Medulla oblongata (tissue), 1 donor: ENCODE data around the gene OCIAD2.
"Not testable (repeated sequence)": the region's sequence is repeated elsewhere in the genome, so short reads cannot be mapped to it uniquely, and the experiment has no call there.

Experiments used
- DNase-seq: peaks from one replicate; pipeline ENCODE4 v3.0.0-alpha.2; 2015; ENCODE audit errors: extremely low spot score

OCIAD2 gene

DNA sequence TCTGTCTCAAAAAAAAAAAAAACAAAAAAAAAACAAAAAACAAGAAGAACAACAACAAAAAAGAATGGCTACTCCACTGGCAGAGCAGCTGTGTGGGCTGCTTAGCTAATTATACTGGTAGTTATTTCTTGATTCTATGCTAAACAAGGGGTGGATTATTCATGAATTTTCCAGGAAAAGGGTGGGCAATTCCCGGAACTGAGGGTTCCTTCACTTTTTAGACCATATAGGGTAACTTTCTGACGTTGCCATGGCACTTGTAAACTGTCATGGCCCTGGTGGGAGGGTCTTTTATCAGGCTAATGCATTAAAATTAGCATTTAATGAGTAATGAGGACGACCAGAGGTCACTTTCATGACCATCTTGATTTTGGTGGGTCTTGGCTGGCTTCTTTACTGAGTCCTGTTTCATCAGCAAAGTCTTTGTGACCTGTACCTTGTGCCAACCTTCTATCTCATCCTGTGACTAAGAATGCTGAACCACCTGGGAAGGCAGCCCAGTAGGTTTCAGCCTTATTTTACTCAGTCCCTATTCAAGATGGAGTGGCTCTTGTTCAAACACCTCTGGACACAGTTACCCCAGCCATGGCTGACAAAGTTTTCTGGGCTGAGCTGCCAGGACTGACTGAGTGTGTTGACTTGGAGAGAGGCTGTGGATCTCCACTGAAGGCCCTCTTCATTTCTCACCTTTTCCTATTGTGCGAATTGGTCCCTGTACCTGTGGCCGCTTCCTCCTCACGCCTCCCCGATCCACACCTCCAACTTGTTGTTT is 1.3 kb upstream of the OCIAD2 start:
- DNase-seq, result no peak

DNA sequence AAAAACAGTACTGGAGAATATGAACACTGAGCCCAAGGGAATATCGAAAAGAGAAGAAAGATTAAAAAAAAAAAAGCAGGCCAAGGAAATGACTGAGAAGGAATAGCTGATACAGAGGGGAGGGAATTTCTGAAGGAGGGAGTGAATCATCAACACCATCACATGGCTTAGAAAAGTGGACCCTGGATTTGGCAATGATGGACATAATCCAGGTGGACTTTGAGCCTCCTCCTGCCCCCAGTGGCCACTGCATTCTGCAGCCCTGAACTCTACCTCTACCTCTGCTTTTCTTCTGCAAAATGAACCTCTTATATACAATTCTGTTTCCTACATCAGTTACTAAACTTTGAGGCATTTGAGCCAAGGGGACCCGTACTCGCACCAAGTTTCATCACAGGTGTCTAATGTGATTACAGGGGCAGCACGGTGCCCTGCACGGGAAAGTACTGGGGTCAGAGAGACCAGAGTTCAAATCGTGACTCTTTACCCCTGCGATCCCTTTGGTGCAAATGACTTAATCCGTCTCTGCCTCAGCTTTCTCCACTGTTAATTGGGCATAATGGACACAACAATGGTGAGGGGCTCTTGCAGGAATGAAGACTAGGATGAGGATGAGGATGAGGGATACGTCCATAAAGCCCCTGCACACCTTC is 1.1 kb downstream of the OCIAD2 start:
- DNase-seq, result no peak

DNA sequence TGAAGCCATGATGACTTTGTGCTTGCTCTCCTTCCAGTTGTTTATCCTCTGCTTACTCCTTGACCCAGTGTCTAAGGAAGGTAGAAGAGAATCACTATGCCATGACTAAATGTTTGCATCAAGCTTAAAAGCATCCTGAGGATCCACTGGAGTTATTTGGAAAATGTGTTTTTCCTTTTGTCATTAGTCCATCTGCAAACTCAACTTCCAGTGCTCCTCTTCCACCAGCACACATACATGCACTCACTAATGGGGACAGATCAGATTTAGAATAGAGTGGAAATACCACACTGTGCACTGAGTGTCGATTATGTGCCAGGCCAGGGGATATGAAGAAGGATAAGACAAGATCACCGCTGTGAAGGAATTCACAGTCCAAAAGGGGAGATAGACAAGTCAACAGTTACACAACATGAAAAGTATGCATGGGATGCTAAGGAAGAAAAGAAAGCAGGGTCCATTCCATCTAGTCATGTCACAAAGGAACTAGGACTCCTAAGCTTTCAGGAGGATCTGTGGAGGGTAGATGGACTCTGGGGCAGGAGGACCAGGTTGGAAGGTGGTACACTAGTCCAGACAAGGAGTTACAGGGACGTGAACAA is 1.9 kb downstream of the OCIAD2 start:
- no peak for DNase-seq

DNA sequence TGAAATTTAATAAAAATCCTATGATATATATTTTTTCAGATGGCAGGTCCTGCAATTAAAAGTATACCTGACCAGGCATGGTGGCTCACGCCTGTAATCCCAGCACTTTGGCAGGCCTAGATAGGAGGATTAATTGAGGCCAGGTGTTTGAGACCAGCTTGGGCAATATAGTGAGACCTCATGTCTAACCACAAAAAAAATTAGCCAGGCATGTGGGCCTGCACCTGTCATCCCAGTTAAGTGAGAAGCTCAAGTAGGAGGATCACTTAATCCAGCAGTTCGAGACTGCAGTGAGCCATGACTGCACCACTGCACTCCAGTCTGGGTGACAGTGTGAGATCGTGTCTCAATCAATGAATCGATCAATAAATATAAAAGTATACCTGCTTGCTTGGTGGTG is 2.5 kb downstream of the OCIAD2 start:
- DNase-seq, result no peak

DNA sequence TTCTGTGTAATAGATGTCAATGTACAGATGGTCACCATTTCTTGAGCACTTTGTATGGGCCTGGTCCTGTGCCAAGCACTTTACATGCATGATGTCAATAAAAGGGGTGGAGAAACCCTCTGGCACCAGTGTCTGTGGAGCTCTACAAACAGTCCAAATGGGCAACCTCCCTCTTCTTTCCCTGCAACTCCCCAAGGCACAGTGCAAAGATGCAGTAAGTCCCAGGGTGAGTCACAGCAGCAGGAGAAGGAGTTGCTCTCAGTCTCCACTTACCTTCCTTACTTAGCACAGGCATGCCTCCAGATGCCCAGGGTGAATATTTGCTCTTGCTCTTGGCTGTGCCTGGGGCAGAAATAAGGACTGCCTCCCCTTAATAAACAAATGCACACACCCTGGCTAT is 4.3 kb downstream of the OCIAD2 start:
- no peak for DNase-seq

DNA sequence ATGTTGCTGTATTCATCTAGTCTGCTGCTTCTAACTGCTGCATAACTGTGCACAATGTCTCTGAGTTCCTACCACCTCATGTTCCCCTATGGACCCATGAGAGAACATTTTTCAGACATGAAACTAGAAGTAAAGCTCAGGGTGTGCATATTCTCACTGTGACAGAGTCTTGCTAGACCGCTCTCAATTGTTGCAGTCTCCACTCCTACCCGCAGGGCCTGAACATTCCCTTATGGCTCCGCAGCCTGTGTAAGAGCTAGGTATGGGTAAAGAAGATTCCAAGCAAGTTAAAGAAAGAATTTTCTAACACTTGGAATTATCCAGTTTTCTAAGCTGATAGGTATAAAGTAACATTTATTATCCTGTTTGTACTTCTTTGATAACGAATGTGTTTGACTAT is 5.4 kb downstream of the OCIAD2 start:
- DNase-seq, result no peak

DNA sequence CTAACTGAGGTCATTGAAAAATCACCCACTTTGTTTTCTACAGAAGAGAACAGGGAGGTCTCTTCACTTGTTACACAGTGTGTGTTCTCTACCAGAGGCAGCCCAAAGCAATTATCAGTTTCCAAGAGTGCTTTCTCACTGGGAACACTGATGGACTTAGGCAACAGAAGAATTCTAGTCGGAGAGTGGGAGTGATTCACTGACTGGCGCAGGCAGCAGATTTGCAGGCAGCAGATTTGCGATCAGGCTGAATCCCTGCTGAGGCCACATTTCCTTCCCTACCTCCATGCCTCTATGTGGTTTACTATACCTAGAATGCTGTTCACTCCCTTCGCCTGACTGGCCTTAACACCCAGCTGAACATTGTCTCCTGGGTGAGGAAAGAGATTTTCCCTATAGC is 6.6 kb downstream of the OCIAD2 start:
- peak; percentile 34 for DNase-seq

DNA sequence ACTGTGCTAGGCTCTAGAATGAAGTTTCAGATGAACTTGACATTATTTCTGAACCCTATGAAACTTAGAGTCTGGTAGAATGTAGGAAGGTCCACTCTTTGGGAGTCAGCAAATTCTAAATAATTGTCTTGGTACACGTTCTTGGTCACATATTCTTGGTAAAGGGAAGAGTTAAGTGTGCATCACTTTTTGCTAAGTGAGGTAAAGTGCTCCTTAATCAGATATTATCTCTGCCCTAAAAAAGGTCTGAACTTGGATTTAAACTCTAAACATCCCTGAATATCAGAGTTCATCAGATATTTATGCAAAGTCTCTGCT is 7.2 kb downstream of the OCIAD2 start:
- DNase-seq, result no peak

DNA sequence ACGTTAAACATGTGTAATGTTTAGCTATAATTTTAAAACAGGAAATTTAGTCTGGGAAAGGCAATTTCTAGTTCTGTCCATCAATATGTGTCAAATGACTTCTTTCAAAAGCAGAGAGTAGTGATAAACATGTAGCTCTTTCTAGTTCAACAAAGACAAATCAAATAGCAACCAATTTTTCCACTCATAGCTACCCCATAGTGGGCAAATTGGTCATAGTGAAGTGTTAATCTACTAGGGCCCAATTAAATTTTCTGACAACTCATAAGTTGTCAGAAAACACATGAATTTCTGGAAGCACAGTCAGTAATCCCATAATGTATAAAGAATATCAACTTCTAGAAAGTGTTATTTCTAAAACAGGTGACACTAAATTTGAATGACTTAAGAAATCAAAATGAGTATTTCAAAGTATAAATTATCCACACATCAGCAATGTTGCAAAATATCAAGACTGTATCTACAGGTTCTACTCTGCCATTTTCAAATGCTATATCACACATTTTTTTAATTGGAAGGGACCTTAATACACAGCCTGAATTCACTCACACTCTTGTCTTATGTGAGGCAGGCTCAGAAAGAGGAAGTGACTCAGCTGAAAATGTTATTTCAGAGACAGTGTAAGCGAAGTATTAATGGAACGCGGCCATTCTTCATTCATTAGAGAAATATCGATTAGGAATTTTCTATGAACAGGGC is 7.7 kb downstream of the OCIAD2 start:
- no peak for DNase-seq

DNA sequence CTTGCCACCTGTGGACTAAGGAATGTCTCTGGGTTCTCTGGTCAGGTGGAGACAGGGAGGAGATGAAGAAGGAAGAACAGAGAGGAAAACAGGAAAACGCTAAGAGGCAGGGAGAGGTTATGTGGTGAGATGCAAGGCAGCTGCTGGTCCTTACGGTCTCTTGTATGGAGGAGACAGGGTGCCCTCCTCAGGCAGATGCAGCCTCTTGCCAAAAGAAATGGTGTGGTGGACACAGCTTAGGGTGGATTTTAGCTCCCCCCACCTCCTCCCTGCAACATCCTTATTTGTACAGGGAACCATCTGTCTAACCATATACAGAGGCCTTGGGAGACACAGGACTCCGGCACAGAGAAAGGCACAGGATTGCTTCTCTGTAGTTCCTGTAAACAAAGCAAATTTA is 9.7 kb downstream of the OCIAD2 start:
- peak; percentile 44 for DNase-seq

DNA sequence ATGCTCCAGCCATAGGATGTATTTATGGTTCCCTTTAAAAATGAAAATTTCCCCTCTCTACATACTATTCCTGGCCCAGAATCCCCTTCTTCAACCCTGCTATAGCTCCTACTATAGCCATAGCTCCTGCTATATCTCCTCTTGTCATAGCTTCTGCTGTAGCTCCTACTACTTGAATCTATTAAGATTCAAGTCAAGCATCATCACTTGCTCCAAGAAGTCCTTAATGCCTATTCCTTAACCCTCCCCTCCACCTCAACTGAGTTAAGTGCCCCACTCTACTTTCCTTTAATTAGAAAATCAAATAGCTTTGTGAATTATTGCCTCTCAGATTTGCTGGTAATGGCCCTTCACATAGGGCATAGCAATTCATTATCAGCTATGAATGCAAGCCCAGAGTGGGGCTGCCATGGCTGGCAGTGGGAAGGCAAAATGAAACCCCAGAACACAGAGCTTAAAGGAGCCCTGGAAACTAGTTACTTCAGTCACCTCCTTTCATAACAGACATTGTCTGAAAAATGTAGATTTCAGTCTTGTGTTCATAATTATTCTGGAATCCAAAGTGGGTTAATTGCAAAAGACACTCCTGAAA is 15.4 kb downstream of the OCIAD2 start:
- DNase-seq, result no peak

DNA sequence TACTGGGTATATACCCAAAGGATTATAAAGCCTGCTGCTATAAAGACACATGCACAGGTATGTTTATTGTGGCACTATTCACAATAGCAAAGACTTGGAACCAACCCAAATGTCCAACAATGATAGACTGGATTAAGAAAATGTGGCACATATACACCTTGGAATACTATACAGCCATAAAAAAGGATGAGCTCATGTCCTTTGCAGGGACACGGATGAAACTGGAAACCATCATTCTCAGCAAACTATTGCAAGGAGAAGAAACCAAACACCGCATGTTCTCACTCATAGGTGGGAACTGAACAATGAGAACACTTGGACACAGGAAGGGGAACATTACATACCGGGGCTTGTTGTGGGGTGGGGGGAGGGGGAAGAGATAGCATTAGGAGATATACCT is 16.8 kb downstream of the OCIAD2 start:
- not testable (repeated sequence) for DNase-seq

DNA sequence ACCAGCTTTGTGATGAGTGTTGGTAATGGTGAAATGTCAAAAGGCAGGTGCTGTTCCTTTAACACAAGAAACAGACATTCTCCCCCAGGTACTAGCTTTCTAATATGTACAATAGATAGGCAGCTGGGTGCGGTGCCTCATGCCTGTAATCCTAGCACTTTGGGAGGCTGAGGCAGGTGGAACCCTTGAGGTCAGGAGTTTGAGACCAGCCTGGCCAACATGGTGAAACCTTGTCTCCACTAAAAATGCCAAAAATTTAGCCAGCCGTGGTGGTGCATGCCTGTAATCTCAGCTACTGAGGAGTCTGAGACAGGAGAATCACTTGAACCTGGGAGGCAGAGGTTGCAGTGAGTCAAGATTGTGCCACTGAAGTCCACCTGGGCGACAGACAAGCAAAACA is 24.9 kb downstream of the OCIAD2 start:
- DNase-seq, result not testable (repeated sequence)

DNA sequence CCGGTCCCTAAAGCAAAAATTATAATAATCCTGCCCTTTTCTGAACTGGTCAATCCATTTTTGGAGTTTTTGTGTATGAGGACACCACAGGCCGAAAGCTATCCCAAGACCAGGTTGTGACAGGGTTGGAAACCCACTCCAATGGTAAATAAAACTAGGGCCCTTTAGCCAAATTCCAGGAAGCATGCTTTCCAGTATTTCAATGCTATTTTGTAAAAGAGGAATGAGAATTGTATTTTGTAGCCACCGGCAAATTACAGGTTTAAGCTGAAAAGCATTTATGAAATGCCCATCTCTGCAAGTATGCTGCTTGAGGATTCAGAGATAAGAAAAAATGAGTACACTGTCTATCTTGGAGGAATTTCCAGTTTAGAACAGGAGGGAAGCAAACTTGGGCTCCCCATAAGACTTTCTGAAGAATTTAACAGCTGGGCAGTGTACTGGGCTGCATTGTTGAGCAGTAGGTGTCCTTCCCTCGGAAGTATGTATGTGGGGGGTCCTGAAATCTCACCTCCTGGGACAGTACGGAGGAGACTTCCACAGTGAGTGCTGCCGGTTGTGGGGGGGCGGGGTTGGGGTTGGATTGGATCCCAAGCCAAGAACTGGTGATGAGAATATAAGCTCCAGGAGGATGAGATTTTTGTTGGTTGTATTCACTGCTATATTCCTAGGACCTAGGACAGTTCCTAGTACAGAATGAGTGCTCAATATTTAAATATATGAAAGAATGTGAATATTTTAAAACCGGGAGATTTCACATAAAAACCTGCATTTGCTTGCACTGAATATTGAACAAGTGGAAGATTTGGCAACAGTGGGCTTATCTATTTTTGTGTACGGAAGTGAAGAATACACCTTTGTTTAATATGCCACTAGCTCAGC is 26.8 kb downstream of the OCIAD2 start:
- no peak for DNase-seq

DNA sequence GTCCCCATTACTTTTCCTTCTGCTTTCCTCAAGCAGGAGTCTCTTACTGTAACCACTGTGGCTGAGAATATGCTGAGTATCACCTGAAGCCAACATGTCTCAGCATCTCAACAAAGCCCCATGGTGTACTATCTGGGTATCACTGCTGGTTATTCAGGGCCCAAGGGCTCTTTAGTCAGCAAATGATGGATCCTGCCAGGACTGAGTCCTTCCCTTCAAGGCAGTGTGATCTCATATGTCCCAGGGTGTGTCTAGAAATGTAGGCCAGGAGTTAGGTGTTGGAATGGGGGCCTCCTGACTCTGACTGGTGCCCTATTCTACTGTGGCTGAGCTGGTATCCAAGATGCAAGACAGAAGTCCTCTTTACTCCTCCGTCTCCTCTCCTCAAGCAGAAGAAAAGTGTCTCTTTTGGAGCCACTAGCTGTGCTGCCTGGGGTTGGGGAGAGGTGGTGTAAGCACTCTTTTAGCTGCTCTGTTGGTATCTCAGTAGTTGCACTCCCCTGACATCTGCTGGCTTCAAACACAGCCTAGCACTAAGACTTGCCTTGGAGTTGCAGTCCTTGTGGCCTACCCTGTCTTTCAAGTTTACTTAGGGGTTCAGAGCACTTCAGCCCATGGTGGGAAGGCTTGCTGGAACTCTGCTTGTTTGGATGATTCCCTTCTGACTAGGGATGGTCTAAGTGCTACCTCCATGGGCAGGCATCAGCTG is 28.6 kb downstream of the OCIAD2 start:
- DNase-seq, result peak; percentile 53

DNA sequence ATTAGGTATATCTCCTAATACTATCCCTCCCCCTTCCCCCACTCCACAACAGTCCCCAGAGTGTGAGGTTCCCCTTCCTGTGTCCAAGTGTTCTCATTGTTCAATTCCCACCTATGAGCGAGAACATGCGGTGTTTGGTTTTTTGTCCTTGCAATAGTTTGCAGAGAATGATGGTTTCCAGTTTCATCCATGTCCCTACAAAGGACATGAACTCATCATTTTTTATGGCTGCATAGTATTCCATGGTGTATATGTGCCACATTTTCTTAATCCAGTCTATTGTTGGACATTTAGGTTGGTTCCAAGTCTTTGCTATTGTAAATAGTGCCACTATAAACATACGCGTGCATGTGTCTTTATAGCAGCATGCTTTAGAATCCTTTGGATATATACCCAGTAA is 41.9 kb downstream of the OCIAD2 start:
- DNase-seq, result not testable (repeated sequence)

DNA sequence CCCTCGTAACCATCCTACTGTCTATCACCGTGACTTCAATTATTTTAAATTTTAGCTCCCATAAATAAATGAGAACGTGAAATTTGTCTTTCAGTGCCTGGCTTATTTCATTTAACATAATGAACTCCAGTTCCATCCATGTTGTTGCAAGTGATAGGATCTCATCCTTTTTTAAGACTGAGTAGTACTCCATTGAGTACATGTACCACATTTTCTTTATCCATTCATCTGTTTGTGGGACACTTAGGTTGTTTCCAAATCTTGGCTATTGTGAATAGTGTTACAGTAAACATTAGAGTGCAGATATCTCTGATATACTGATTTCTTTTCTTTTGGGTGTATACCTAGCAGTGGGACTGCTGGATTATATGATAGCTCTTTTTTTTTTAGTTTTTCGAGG is 42.8 kb downstream of the OCIAD2 start:
- no peak for DNase-seq

DNA sequence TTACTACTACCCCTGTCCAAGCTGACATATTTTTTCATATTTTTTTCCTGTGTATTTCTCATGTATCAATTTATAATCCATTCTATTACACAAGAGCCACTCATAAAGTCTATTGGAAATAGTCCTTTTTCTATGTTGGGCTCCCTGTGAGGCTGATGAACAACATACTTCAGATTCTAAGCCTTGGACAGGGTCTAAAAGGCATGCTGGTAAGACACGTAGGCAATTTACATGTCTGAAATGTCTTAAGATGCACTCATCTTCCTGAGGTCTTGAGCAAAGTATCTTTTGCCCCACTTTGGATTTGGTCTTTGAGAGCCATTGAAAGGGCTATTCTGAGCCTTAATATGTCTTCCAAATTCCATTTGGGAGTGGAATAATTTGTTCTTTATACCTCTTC is 43.9 kb downstream of the OCIAD2 start:
- DNase-seq, result no peak

DNA sequence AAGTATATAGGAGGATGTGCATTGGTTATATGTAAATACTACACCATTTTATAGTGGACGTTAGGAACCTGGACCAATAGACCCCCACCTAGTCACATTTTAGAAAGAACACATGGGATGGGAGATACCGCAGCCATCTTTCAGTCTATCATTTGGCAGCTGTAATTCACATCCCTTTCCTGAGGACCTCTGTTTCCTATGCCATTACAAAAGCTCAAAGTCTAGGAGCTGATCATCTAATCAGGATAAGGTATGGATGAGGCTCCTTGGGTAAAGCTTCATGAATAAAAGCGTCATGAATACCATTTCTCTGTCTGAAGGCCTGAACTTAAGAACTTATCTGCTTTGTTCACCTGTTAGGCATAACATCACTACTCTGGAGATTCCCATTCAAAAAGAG is 44.5 kb downstream of the OCIAD2 start:
- DNase-seq, result no peak

DNA sequence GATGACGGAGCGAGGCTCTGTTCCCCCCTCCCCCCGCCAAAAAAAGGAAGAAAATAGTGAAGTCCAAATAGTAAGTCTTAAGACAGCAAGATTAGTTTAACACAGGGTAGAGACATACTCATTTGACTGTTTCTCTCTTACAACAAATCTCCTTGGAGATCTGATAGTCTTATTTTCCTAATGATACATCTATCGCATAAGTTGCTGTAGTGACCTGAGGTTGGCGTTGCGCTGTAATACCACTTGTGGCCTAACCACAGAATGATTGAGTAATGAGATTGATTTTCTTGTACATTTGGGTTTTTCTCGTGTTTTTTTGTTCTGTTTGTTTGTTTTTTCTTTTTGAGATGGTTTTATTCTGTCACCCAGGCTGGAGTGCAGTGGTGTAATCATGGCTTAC is 48.4 kb downstream of the OCIAD2 start:
- no peak for DNase-seq

DNA sequence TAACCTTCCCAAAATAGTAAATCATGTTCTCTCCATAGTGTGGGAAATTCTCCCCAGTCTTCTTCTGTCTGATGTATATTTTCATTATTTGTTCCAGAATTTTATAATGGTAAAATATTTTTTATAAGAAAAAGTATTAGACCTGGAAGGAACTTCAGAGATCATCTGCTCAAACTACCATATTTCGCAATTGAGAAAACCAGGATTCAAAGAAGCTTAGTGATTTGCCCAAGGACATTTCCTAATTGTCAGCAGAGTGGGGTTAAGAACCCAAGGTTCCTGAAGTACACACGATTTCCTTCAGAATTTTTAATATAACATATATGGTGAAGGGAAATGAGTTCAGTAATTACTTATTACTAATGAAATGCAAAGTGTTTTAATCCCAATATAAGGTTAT is 51.6 kb downstream of the OCIAD2 start:
- no peak for DNase-seq
